WTC11 (cell line): Measurements from ENCODE around the gene MYOF. TPM values are rescaled to one million over a fixed set of nuclear protein-coding genes. Genes with fewer than 3 reads are reported as not detected.

Experiments used
- ATAC-seq: fragments of 200-7000 bp; cut with Tn5 transposase; 2 replicates; pipeline ENCODE4 v1.10.0; 2021; ENCODE audit warnings: mild to moderate bottlenecking, moderate library complexity
- CTCF ChIA-PET: fragments of 300-600 bp; sonication (Branson Sonifier 250); formaldehyde crosslinking; loops from one replicate; lab custom pipeline; 2021; ENCODE audit warnings: antibody characterized with exemption; lab: Charles Lee
- POLR2A ChIA-PET: fragments of 350-600 bp; sonication (Branson Sonifier 250); formaldehyde crosslinking; loops from one replicate; lab custom pipeline; 2021; ENCODE audit warnings: antibody characterized with exemption; lab: Charles Lee
- DNase-seq: peaks from one replicate; pipeline ENCODE4 v3.0.0; 2021; ENCODE audit warnings: low spot score
- H3K27ac Mint-ChIP-seq: 2 replicates; pipeline ENCODE4 v1.8.0; 2021; ENCODE audit warnings: mixed read lengths
- H3K27me3 Mint-ChIP-seq: 2 replicates; pipeline ENCODE4 v1.8.0; 2021; ENCODE audit warnings: low read depth, mild to moderate bottlenecking, moderate library complexity, mixed read lengths
- H3K36me3 Mint-ChIP-seq: 2 replicates; pipeline ENCODE4 v1.8.0; 2021; ENCODE audit warnings: mixed read lengths
- H3K4me1 Mint-ChIP-seq: 2 replicates; pipeline ENCODE4 v1.8.0; 2022; ENCODE audit warnings: mixed read lengths
- H3K4me3 Mint-ChIP-seq: 2 replicates; pipeline ENCODE4 v1.8.0; 2021; ENCODE audit warnings: mild to moderate bottlenecking, moderate library complexity, mixed read lengths
- H3K9me3 Mint-ChIP-seq: 2 replicates; pipeline ENCODE4 v1.8.0; 2021; ENCODE audit warnings: mixed read lengths
- AR ChIP-seq: fragments of 250-450 bp; sonication (Bioruptor Pico); IDR thresholded peaks from 2 replicates; pipeline ENCODE4 v1.9.0; 2021; ENCODE audit warnings: mild to moderate bottlenecking
- CBFB ChIP-seq: sonication (generic); formaldehyde crosslinking; IDR thresholded peaks from 2 replicates; pipeline ENCODE4 v1.8.1; 2022; ENCODE audit warnings: mild to moderate bottlenecking, low read depth, missing genetic modification reagents
- CDX4 ChIP-seq: fragments of 250-450 bp; sonication (Bioruptor Pico); IDR thresholded peaks from 2 replicates; pipeline ENCODE4 v1.9.0; 2021; ENCODE audit warnings: moderate library complexity, mild to moderate bottlenecking, inconsistent platforms, borderline replicate concordance
- CREB1 ChIP-seq: sonication (generic); formaldehyde crosslinking; IDR thresholded peaks from 2 replicates; pipeline ENCODE4 v1.8.0; 2023; ENCODE audit warnings: mild to moderate bottlenecking, missing genetic modification reagents
- CTCF ChIP-seq: fragments of 200-600 bp; IDR thresholded peaks from 2 replicates; pipeline ENCODE4 v1.8.0; 2022; ENCODE audit warnings: antibody characterized with exemption
- EMX1 ChIP-seq: fragments of 250-450 bp; sonication (Bioruptor Pico); IDR thresholded peaks from 2 replicates; pipeline ENCODE4 v1.8.0; 2021; ENCODE audit warnings: mild to moderate bottlenecking
- ERG ChIP-seq: fragments of 250-450 bp; sonication (Bioruptor Pico); IDR thresholded peaks from 2 replicates; pipeline ENCODE4 v1.8.0; 2021; ENCODE audit warnings: mild to moderate bottlenecking
- ETV6 ChIP-seq: sonication (generic); formaldehyde crosslinking; IDR thresholded peaks from 2 replicates; pipeline ENCODE4 v1.8.1; 2022; ENCODE audit warnings: mild to moderate bottlenecking, missing genetic modification reagents
- FOXP1 ChIP-seq: sonication (generic); formaldehyde crosslinking; IDR thresholded peaks from 2 replicates; pipeline ENCODE4 v1.8.0; 2022; ENCODE audit warnings: missing genetic modification reagents, mild to moderate bottlenecking, moderate library complexity, borderline replicate concordance
- GABPB1 ChIP-seq: sonication (generic); formaldehyde crosslinking; IDR thresholded peaks from 2 replicates; pipeline ENCODE4 v1.8.1; 2023; ENCODE audit warnings: mild to moderate bottlenecking, missing genetic modification reagents
- HMGXB4 ChIP-seq: sonication (generic); formaldehyde crosslinking; IDR thresholded peaks from 2 replicates; pipeline ENCODE4 v1.8.1; 2023; ENCODE audit warnings: mild to moderate bottlenecking, moderate library complexity, missing genetic modification reagents
- JAZF1 ChIP-seq: fragments of 250-450 bp; sonication (Bioruptor Pico); IDR thresholded peaks from 2 replicates; pipeline ENCODE4 v1.9.0; 2021; ENCODE audit warnings: moderate library complexity, mild to moderate bottlenecking, inconsistent platforms
- KAT7 ChIP-seq: sonication (generic); formaldehyde crosslinking; IDR thresholded peaks from 2 replicates; pipeline ENCODE4 v1.8.1; 2023; ENCODE audit warnings: missing genetic modification reagents, mild to moderate bottlenecking, borderline replicate concordance
- NFE2L1 ChIP-seq: sonication (generic); formaldehyde crosslinking; IDR thresholded peaks from 2 replicates; pipeline ENCODE4 v1.8.1; 2023; ENCODE audit warnings: missing genetic modification reagents
- OVOL2 ChIP-seq: fragments of 250-450 bp; sonication (Bioruptor Pico); IDR thresholded peaks from 2 replicates; pipeline ENCODE4 v1.9.0; 2021; ENCODE audit warnings: mild to moderate bottlenecking, borderline replicate concordance
- PREB ChIP-seq: sonication (generic); formaldehyde crosslinking; IDR thresholded peaks from 2 replicates; pipeline ENCODE4 v1.8.1; 2022; ENCODE audit warnings: mild to moderate bottlenecking, missing genetic modification reagents, moderate library complexity, borderline replicate concordance
- RORB ChIP-seq: fragments of 250-450 bp; sonication (Bioruptor Pico); IDR thresholded peaks from 2 replicates; pipeline ENCODE4 v1.9.0; 2021; ENCODE audit warnings: mild to moderate bottlenecking
- TCF7 ChIP-seq: sonication (generic); formaldehyde crosslinking; IDR thresholded peaks from 2 replicates; pipeline ENCODE4 v1.8.0; 2022; ENCODE audit warnings: mild to moderate bottlenecking, low read depth, missing genetic modification reagents, moderate library complexity
- USF2 ChIP-seq: sonication (generic); formaldehyde crosslinking; IDR thresholded peaks from 2 replicates; pipeline ENCODE4 v1.8.1; 2023; ENCODE audit warnings: mild to moderate bottlenecking, missing genetic modification reagents, moderate library complexity
- ZNF232 ChIP-seq: sonication (generic); formaldehyde crosslinking; IDR thresholded peaks from 2 replicates; pipeline ENCODE4 v1.8.0; 2022; ENCODE audit warnings: mild to moderate bottlenecking, missing genetic modification reagents
- ZNF263 ChIP-seq: sonication (generic); formaldehyde crosslinking; IDR thresholded peaks from 2 replicates; pipeline ENCODE4 v1.8.1; 2022; ENCODE audit warnings: low read depth, mild to moderate bottlenecking, moderate library complexity, missing genetic modification reagents
- ZNF396 ChIP-seq: fragments of 250-450 bp; sonication (Bioruptor Pico); IDR thresholded peaks from 2 replicates; pipeline ENCODE4 v1.8.0; 2021; ENCODE audit warnings: mild to moderate bottlenecking, moderate library complexity, borderline replicate concordance
- total RNA-seq: library from RNA; stranded (reverse); gene quantifications from 3 replicates; pipeline ENCODE4 v1.2.3, GENCODE V29; 2021

MYOF gene
- total RNA-seq, 1 experiment from 2014 or later = 1.8 TPM

- TF ChIP-seq ZNF396 (CRISPR knock-in tag) = no peak
- TF ChIP-seq ZNF263 (CRISPR knock-in tag) = no peak
- TF ChIP-seq RORB (CRISPR knock-in tag) = no peak
- no peak for TF ChIP-seq OVOL2 (CRISPR knock-in tag)
- TF ChIP-seq CBFB (CRISPR knock-in tag) = no peak
- Mint-ChIP-seq H3K9me3 (peaks cover 6% of the 10 kb centered on the region; the same call in 1 of the 2 replicates), H3K4me3 (no peak overlapping the region), H3K27me3 (no peaks in the 10 kb centered on the region; the same call in 1 of the 2 replicates), H3K4me1 (no peaks in the 10 kb centered on the region), H3K36me3 (no peaks in the 10 kb centered on the region), H3K27ac (no peak overlapping the region)
- ChIA-PET CTCF (no interaction called here), POLR2A (no interaction called here)
- ATAC-seq = no peak
- no peak for DNase-seq
These were observed 173.1 kb downstream of the MYOF start for GRCh38 chr10:93309062-93309461.

- ATAC-seq (no peak), DNase-seq (no peak)
- Mint-ChIP-seq H3K9me3 (no peaks in the 10 kb centered on the region), H3K4me1 (peaks cover 3% of the 10 kb centered on the region), H3K27me3 (no peaks in the 10 kb centered on the region; the same call in 1 of the 2 replicates), H3K4me3 (no peak overlapping the region), H3K36me3 (no peaks in the 10 kb centered on the region), H3K27ac (no peak overlapping the region)
- no peak for TF ChIP-seq GABPB1 (CRISPR knock-in tag)
- no peak for TF ChIP-seq ETV6
- no peak for TF ChIP-seq KAT7 (CRISPR knock-in tag)
- TF ChIP-seq TCF7 (CRISPR knock-in tag) = no peak
- TF ChIP-seq CDX4 (CRISPR knock-in tag) = no peak
- TF ChIP-seq FOXP1 (CRISPR knock-in tag) = no peak
- TF ChIP-seq ERG (CRISPR knock-in tag) = no peak
- no peak for TF ChIP-seq HMGXB4
- TF ChIP-seq AR = no peak
- no peak for TF ChIP-seq ZNF396 (CRISPR knock-in tag)
- TF ChIP-seq ZNF232 (CRISPR knock-in tag) = no peak
- ChIA-PET CTCF (interaction anchor here (1.2 to 1.7 kb wide), 3 partner anchors 47 to 189 kb away, joined by 3 to 5 read pairs (median 4); partner anchors contain the start of gene MYOF), POLR2A (no interaction called here)
These were observed 177.0 kb downstream of the MYOF start for GRCh38 chr10:93305122-93305521.

GRCh38 chr10:93300981-93301380, 181.2 kb downstream of the MYOF start:
- no peak overlapping the region for H3K27ac Mint-ChIP-seq
- CTCF ChIA-PET = no interaction called here
- no peaks in the 10 kb centered on the region for H3K36me3 Mint-ChIP-seq

More at GRCh38 chr10:93300981-93301380, 181.2 kb downstream of the MYOF start:
- ATAC-seq = no peak
- Mint-ChIP-seq H3K4me3 (no peak overlapping the region), H3K9me3 (no peaks in the 10 kb centered on the region), H3K27me3 (no peaks in the 10 kb centered on the region; the same call in 1 of the 2 replicates), H3K4me1 (peaks cover 17% of the 10 kb centered on the region)
- TF ChIP-seq CTCF (no peak), ZNF263 (CRISPR knock-in tag) (no peak), CREB1 (no peak), CBFB (CRISPR knock-in tag) (no peak), OVOL2 (CRISPR knock-in tag) (no peak), EMX1 (no peak), JAZF1 (CRISPR knock-in tag) (no peak), GABPB1 (CRISPR knock-in tag) (no peak), PREB (CRISPR knock-in tag) (no peak), NFE2L1 (no peak), FOXP1 (CRISPR knock-in tag) (no peak), USF2 (CRISPR knock-in tag) (no peak)
- POLR2A ChIA-PET = no interaction called here
- no peak for DNase-seq
